ENCODE measurements around the gene FDPS. TPM values are rescaled to one million over a fixed set of nuclear protein-coding genes. Genes with fewer than 3 reads are reported as not detected.

Gene FDPS
- total RNA-seq, 4 donors from 2014 or later: 152 to 422 (median 192) TPM

DNA sequence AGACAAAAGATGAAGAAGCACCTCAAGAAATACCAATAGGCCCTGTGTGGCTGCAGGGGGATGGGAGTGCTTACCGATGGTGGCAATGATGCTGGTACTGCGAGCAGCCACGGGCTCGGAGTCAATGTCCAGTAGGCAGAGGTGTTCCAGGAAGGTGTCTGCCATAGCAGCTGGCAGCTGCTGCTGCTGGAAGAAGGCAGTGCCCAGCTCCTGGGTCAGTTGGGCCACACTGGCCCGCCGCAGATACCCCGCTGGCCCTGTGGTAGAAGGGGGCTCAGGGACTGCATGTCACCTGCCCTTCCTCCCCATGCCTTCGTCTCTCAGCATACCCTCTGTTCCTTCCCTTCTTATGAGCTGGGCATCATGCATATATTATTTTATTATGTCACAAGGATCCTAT lies 8.6 kb upstream of the FDPS start:
- no peak overlapping the region for H3K27ac ChIP-seq
- TF ChIP-seq, protein P1, sequence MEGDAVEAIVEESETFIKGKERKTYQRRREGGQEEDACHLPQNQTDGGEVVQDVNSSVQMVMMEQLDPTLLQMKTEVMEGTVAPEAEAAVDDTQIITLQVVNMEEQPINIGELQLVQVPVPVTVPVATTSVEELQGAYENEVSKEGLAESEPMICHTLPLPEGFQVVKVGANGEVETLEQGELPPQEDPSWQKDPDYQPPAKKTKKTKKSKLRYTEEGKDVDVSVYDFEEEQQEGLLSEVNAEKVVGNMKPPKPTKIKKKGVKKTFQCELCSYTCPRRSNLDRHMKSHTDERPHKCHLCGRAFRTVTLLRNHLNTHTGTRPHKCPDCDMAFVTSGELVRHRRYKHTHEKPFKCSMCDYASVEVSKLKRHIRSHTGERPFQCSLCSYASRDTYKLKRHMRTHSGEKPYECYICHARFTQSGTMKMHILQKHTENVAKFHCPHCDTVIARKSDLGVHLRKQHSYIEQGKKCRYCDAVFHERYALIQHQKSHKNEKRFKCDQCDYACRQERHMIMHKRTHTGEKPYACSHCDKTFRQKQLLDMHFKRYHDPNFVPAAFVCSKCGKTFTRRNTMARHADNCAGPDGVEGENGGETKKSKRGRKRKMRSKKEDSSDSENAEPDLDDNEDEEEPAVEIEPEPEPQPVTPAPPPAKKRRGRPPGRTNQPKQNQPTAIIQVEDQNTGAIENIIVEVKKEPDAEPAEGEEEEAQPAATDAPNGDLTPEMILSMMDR (IDR thresholded peaks at IDR 0.05): no peak
- TF ChIP-seq POLR2A (IDR thresholded peaks at IDR 0.05): no peak
- peaks cover 5 to 12% (median 10%) of the 10 kb centered on the region in 3 donors for H3K4me1 ChIP-seq
- no peak for DNase-seq
- no peak overlapping the region for H3K4me3 ChIP-seq
- no peaks in the 10 kb centered on the region for H3K9me3 ChIP-seq
- H3K27me3 ChIP-seq: peaks cover 0 to 26% (median 3%) of the 10 kb centered on the region in 4 donors
- 81 to 91% methylated on average over 8 of the region's 8 CpGs for WGBS, 2 donors
- H3K36me3 ChIP-seq: no peaks in the 10 kb centered on the region
- intact Hi-C loops (cut with DNase I): no loop called here

DNA sequence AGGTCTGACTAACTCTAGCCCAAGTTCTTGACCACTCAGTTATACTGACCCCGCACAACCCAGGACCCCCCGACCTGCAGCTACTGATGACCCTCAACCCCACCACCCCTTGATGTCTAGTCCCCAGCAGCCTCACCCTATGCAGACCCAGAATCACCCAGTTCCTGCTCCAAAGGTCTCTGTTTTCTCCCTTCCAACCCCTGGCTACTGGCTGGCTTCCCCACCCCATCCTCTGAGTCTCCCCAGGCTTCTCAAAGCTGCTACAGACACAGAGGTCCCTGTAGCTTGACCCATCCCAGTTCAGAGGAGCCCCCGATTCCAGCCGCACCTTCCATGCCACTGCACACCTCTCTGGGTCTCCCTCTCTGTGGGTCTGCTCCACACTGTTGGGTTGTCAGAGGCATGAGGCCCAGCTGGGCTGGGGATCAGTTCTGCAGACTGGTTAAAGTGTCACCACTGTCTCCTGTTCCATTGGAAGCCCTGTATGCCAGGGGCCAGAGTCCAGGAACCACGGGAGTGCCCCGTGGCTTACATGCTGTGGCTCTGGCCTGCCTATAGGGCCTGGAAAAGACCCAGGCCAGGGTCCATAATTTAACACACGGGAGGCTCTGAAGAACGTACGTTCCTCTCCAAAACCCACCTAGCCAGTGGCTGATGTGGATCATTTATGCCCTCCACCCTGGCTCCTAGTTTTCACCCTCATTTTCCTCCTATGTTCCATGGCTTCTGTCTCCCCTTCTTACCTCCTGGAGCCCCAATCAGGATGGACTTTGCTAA lies 7.9 kb upstream of the FDPS start:
- no peak for DNase-seq

DNA sequence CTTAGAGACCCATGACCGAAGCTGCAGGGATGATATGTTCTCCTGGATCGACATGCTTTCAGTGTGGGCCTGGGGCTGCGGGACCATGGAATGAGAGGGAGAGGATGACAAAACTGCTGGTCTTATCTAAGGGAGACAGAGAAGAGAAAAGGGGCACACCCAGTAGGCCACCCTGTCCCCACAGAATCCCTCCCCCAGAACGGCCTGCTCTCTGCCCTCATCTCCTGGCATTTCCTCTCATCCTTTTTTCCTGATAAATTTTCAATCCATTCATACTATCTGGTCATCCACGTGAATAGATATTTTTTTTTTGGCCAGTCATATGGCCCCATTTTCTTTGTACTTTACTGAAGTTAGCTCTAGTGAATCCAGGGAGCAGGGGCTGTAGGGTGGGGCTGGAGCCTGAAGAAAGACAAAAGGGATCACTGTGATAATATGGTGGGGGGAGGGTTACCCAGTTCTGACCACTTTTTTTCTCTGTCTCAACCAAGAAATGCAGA lies 7.3 kb upstream of the FDPS start, which contains the start of gene PKLR:
Gene PKLR, minus strand, starts transcription at position 97 of the 500 bp plus-strand sequence. Its CDS starts 43 bp downstream, at position 54.
- 82 to 92% methylated on average over 5 of the region's 5 CpGs for WGBS, 2 donors
- intact Hi-C loops (cut with DNase I): no loop called here
- Histone ChIP-seq H3K36me3 (no peaks in the 10 kb centered on the region), H3K27ac (no peak within 1 kb of the TSS), H3K4me3 (no peak within 1 kb of the TSS), H3K4me1 (no peaks in the 10 kb centered on the region), H3K27me3 (peaks cover 0 to 13% (median 0%) of the 10 kb centered on the region in 4 donors), H3K9me3 (no peaks in the 10 kb centered on the region)
- DNase-seq: no peak
- no peak for TF ChIP-seq POLR2A (IDR thresholded peaks at IDR 0.05)
- TF ChIP-seq, protein P1 (IDR thresholded peaks at IDR 0.05): no peak

More for the DNA sequence above, 7.9 kb upstream of the FDPS start:
- Histone ChIP-seq H3K36me3 (no peaks in the 10 kb centered on the region), H3K9me3 (no peaks in the 10 kb centered on the region), H3K4me3 (no peak overlapping the region), H3K4me1 (peaks cover 0 to 5% (median 3%) of the 10 kb centered on the region in 3 donors), H3K27ac (no peak overlapping the region), H3K27me3 (peaks cover 0 to 19% (median 2%) of the 10 kb centered on the region in 4 donors)
- TF ChIP-seq, protein P1 (IDR thresholded peaks at IDR 0.05): no peak
- no peak for TF ChIP-seq POLR2A (IDR thresholded peaks at IDR 0.05)
- intact Hi-C loops (cut with DNase I): no loop called here
- 84 to 90% methylated on average over 8 to 9 of the region's 9 CpGs for WGBS, 2 donors

DNA sequence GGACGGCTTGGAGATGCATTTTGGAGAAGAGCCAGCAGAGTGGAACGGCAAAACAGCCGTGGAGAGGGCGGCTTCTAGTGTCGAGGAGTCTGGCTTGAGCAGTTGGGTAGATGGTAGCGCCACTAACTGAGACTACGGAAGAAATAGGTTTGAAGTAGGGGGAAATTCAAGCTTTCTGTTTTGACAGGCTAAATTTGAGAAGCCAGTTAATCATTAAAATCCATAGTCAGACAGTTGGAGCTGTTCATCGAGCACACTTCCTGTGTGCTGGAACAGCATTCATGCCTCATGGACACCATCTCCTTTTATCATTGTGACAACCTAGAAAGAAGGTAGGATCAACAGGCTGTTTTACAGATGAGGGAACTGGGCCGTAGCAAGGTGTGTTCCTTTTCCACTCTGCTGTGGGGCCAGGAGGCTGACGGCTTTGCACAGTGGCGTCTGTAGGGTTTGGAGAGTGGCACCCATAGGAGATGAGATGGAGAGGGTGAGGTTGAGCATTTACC lies 4.1 kb upstream of the FDPS start:
- Histone ChIP-seq H3K9me3 (no peaks in the 10 kb centered on the region), H3K4me3 (no peak overlapping the region), H3K27me3 (no peaks in the 10 kb centered on the region), H3K4me1 (peaks cover 2 to 15% (median 6%) of the 10 kb centered on the region in 3 donors), H3K36me3 (no peaks in the 10 kb centered on the region), H3K27ac (no peak overlapping the region)
- no peak for TF ChIP-seq POLR2A (IDR thresholded peaks at IDR 0.05)
- TF ChIP-seq, protein P1 (IDR thresholded peaks at IDR 0.05): no peak
- WGBS, 2 donors: 77 to 78% methylated on average over 9 of the region's 11 CpGs
- no peak for DNase-seq
- intact Hi-C loops (cut with DNase I): no loop called here

DNA sequence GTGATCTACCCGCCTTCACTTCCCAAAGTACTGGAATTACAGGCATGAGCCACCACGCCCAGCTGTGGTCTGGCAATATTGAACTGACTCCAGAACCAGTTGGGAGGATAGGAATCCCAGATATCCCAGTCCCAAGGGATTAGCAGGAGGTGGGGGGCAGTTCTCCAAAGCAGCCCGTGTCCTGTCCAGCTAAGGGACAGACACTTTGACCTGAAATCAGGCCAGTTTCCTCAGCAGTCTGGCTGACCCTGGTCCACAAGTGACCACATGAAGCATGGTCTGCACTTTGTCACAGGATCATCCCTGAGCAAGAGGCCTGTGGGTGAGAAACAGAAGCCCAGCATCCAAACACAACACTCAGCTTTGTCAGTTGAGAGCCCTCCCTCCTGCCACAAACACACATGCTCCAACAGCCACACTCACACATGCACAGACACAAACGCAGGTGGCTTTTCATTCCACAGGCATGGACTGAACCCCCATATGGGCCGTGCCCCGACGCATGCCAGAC lies 2.7 kb upstream of the FDPS start:
- H3K27me3 ChIP-seq: no peaks in the 10 kb centered on the region
- WGBS, 2 donors: 42 to 58% methylated on average over 4 to 6 of the region's 7 CpGs

More for the DNA sequence above, 2.7 kb upstream of the FDPS start:
- Histone ChIP-seq H3K9me3 (no peaks in the 10 kb centered on the region), H3K4me1 (peaks cover 8 to 28% (median 18%) of the 10 kb centered on the region in 3 donors), H3K36me3 (peaks cover 0 to 7% (median 0%) of the 10 kb centered on the region in 3 donors), H3K4me3 (no peak overlapping the region), H3K27ac (no peak overlapping the region)
- intact Hi-C loops (cut with DNase I): no loop called here
- no peak for DNase-seq
- TF ChIP-seq POLR2A (IDR thresholded peaks at IDR 0.05): no peak
- TF ChIP-seq, protein P1 (IDR thresholded peaks at IDR 0.05): no peak

Measured in esophagus squamous epithelium (tissue), 5 donors.